Mucosa of descending colon (tissue), 3 donors: ENCODE measurements around the gene TEDC1. TPM values are rescaled to one million over a fixed set of nuclear protein-coding genes. Genes with fewer than 3 reads are reported as not detected.

ENCODE experiments used
- ATAC-seq: fragments of 200-7000 bp; cut with Tn5 transposase; one replicate; pipeline ENCODE4 v1.9.1; 2020; ENCODE audit warnings: mild to moderate bottlenecking, moderate library complexity
- DNase-seq, 3 donors: peaks; one replicate each; pipeline ENCODE4 v3.0.0-alpha.2; 2020
- H3K36me3 ChIP-seq: fragments of 200-600 bp; one replicate; pipeline ENCODE4 v1.8.0; 2021; ENCODE audit warnings: low read depth, mild to moderate bottlenecking
- H3K4me1 ChIP-seq: fragments of 200-600 bp; one replicate; pipeline ENCODE4 v1.8.0; 2021; ENCODE audit warnings: low read depth, mild to moderate bottlenecking
- H3K4me3 ChIP-seq: fragments of 200-600 bp; one replicate; pipeline ENCODE4 v1.8.0; 2021; ENCODE audit warnings: mild to moderate bottlenecking
- H3K9me3 ChIP-seq: fragments of 200-600 bp; one replicate; pipeline ENCODE4 v1.8.0; 2021; ENCODE audit warnings: mild to moderate bottlenecking
- CTCF ChIP-seq: fragments of 200-600 bp; IDR thresholded peaks from one replicate; pipeline ENCODE4 v1.8.0; 2022; ENCODE audit warnings: antibody characterized with exemption, mild to moderate bottlenecking
- intact Hi-C, 2 donors: fragments of 100-400 bp; cut with DNase I in 1 of 2; cut with micrococcal nuclease in 1 of 2; formaldehyde crosslinking; loops; one replicate each; pipeline versions ENCODE4 v1.11.0 to v1.11.1; 2022; cut with DNase I, micrococcal nuclease
- total RNA-seq, 3 donors: library from RNA; stranded (reverse); fragmentation: NEBNext Ultra II Directional in 2 of 3; extraction: Animal tissue kit (Norgen Biotek cat#: 25700) in 2 of 3; gene quantifications; one replicate each; pipeline versions ENCODE4 v1.2.1 to v1.2.4, GENCODE V29; 2021 to 2023
- donor health status: DM: no; HTN: no; CAD: no; lungs with moderate emphysema.
- donor health status: DM: no; HTN: no; CAD: no.
- donor health status: DM: no; HTN: yes; CAD: no.

The TEDC1 gene
- total RNA-seq, 3 donors from 2014 or later: 11.8 to 23.9 (median 21.8) TPM

GRCh38 chr14:105494606-105494929 is 3.5 kb downstream of the TEDC1 start:
- DNase-seq: no peak
- ATAC-seq: no peak
- Histone ChIP-seq H3K4me1 (peaks cover 2% of the 10 kb centered on the region), H3K9me3 (no peaks in the 10 kb centered on the region), H3K4me3 (no peak overlapping the region), H3K36me3 (peaks cover 6% of the 10 kb centered on the region)
- TF ChIP-seq CTCF: no peak
- intact Hi-C loops: no loop called here

GRCh38 chr14:105495101-105495989 is 4.3 kb downstream of the TEDC1 start:
- peak in 2 of 3 donors; percentile 24 to 55 for DNase-seq
- no peak overlapping the region for H3K4me3 ChIP-seq
- H3K4me1 ChIP-seq: no peaks in the 10 kb centered on the region
- no peak for ATAC-seq
- no peaks in the 10 kb centered on the region for H3K9me3 ChIP-seq
- intact Hi-C loops: no loop called here
- peaks cover 6% of the 10 kb centered on the region for H3K36me3 ChIP-seq
- no peak for TF ChIP-seq CTCF

GRCh38 chr14:105495990-105496830 is 5.2 kb downstream of the TEDC1 start:
- H3K9me3 ChIP-seq: no peaks in the 10 kb centered on the region
- ATAC-seq: no peak

GRCh38 chr14:105496831-105497591 is 6.0 kb downstream of the TEDC1 start:
- ATAC-seq: no peak
- H3K4me1 ChIP-seq: no peaks in the 10 kb centered on the region
- no peak for TF ChIP-seq CTCF
- intact Hi-C loops: no loop called here
- no peak overlapping the region for H3K4me3 ChIP-seq
- peak in 1 of 3 donors; percentile 40 for DNase-seq
- H3K9me3 ChIP-seq: no peaks in the 10 kb centered on the region
- no peaks in the 10 kb centered on the region for H3K36me3 ChIP-seq

More at GRCh38 chr14:105495990-105496830, 5.2 kb downstream of the TEDC1 start:
- no peak overlapping the region for H3K4me3 ChIP-seq
- H3K4me1 ChIP-seq: no peaks in the 10 kb centered on the region
- DNase-seq: peak in 1 of 3 donors; percentile 40
- no peaks in the 10 kb centered on the region for H3K36me3 ChIP-seq
- intact Hi-C loops: no loop called here
- TF ChIP-seq CTCF: no peak

GRCh38 chr14:105497671-105498429 is 6.8 kb downstream of the TEDC1 start:
- Histone ChIP-seq H3K4me1 (no peaks in the 10 kb centered on the region), H3K9me3 (no peaks in the 10 kb centered on the region), H3K4me3 (no peak overlapping the region), H3K36me3 (no peaks in the 10 kb centered on the region)
- peak in 2 of 3 donors; percentile 20 to 42 for DNase-seq
- ATAC-seq: no peak
- TF ChIP-seq CTCF: no peak
- intact Hi-C loops: no loop called here
